NCI-H2171 (cell line): ENCODE results near the gene ADAMTSL2.
"Not testable (repeated sequence)": the region's sequence is repeated elsewhere in the genome, so short reads cannot be mapped to it uniquely, and the experiment has no call there.

ENCODE experiments used
- DNase-seq: peaks from one replicate; lab custom pipeline; 2025; lab: John Stamatoyannopoulos, UW

Gene ADAMTSL2

DNA sequence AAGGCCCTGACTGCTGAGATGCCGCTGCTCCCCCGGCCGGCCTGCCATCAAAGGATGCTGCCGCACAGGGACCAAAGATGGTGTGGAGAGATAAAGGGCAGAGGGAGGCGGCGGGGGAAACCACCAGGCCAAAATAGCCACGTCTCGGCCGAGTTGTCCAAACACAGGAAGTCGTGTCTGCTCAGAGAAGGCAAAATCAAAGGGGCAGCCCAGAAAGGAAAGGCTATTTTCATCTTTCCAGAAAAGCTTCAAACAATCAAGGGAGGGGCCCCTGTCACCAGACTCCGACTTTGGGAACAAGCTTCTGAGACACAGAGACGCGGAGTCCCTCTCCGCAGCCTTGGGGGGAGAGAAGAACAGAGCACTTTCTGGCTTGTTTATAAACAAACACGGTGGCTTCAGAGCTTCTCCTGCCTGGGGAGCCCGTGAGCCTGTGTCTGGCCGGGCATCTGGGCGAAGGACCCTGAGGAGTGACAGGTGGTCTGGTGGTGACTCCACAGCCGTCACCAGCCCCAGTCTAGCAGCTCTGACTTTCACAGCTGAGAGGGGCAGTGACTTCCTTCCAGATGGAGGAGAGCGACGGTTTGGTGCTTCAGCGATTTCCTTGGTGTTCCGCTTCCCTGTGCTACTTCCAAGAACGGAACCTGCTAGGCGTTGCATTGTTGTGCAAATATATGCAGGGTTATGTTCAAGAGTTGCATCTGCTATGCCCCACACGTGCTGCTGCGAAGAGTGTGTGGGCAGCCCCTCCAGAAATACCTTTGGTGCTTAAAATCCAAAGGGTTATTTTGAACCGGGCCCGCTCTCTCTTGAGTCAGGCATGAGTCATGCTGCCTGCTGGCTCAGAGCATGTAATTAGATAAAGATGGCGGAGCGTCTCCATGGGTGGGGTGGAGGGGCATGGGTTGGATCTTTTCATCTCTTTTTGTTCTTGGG is 24.0 kb downstream of the ADAMTSL2 start:
- no peak for DNase-seq

DNA sequence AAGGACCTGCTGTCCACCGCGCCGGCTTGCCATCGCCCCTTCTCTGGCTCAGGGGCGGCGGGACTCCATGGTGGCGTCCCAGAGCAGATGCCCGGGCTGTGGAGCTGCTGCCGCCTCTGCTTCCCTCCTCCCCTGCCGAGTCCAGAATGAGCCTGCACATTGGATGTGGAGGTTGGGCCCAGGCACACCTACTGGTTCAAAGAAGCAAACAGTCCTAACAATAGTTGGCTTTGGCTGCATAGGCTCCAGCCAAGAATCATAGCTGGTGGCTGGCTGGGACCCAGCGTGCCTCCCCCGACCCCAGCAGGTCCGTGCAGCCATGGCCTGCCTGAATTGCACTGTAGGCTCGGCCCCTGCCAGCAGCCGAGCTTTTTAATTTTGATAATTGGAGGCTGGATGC is 25.8 kb downstream of the ADAMTSL2 start:
- DNase-seq = no peak

DNA sequence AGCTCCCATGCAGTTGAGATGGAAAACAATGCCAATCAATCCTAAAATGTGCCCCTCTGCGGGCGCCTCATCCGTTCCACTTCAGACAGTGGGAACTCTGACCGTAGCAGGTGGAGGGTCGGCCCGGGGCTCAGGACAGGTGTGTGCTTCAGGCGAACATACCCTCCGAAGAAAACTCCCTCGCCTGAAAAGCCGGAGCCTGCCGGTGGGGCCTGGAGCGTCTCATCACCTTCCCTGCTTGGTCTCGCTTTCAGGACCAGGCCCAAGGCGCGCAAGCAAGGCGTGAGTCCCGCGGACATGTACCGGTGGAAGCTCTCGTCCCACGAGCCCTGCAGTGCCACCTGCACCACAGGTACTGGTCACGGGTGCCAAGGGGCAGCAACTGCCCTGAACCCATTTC is 26.4 kb downstream of the ADAMTSL2 start:
- DNase-seq = no peak

DNA sequence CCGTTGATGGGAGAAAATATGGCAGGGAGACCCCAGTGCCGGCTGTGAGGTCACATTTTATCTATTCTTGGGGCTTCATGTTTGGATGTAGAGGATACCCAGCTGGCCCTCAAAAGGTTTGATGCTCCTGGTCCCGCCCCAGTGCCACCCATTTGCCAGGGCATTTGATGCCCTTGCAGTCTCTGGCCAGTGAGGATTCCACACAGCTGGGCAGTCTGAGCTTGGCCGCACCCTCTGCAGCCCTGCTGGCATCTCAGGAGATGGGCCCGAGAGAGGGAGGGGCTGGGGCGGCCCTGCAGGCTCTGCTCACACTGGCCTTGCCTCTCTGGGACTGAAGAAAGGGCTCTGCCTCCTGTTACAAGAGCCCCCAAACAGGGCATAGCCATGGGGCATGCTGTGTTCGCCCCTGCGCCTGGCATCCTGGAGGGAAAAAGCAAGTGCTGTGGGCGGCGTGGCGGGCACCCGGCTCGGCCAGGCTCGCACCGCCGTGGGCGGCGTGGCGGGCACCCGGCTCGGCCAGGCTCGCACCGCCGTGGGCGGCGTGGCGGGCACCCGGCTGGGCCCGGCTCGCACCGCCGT is 27.6 kb downstream of the ADAMTSL2 start:
- DNase-seq = no peak

DNA sequence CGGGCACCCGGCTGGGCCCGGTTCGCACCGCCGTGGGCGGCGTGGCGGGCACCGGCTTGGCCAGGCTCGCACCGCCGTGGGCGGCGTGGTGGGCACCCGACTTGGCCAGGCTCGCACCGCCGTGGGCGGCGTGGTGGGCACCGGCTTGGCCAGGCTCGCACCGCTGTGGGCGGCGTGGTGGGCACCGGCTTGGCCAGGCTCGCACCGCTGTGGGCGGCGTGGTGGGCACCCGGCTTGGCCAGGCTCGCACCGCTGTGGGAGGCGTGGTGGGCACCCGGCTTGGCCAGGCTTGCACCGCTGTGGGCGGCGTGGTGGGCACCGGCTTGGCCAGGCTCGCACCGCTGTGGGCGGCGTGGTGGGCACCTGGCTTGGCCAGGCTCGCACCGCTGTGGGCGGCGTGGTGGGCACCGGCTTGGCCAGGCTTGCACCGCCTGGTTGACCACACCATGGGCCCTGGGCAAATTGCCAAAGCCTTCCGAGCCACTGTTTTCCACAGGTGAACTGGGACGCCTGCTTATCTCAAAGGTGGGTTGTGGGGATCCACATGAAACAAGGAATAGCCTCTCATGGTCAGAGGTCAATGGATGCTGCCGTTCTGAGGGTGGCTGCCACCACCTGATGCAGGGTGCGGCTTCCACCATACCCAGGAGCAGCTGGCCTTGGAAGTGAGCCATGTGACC is 28.2 kb downstream of the ADAMTSL2 start:
- DNase-seq = no peak

DNA sequence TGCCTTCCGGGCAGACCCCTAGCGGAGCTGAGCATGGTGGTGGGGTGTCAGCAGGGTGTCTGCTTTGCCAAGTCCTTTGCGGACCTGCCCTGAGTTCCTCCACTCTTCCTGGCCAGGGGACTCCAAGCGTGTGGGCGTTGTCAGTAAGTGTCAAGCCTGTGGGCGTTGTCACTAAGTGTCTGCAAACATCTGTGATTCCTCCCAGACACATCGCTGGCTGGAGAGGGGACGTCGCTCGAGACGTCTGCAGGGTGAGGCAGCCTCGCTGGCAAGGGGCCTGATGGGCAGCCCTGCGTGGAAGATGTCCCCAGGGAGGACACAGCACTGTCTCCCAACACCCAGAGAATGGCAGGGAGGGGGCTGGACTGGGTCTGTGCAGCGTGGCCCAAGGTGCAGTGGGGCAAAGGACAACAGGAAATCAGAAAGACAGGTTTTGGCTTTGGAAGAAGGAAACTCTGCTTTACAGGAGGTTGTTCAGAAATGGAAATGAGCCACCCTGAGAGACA is 28.8 kb downstream of the ADAMTSL2 start:
- DNase-seq = peak; percentile 34

DNA sequence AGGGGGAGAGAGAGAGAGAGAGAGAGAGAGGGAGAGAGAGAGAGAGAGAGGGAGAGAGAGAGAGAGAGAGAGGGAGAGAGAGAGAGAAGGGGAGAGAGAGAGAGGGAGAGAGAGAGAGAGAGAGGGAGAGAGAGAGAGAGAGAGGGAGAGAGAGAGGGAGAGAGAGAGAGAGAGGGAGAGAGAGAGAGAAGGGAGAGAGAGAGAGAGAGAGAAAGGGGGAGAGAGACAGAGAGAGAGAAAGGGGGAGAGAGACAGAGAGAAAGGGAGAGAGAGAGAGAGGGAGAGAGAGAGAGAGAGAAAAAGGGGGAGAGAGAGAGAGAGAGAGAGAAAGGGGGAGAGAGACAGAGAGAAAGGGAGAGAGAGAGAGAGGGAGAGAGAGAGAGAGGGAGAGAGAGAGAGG is 29.3 kb downstream of the ADAMTSL2 start:
- not testable (repeated sequence) for DNase-seq

DNA sequence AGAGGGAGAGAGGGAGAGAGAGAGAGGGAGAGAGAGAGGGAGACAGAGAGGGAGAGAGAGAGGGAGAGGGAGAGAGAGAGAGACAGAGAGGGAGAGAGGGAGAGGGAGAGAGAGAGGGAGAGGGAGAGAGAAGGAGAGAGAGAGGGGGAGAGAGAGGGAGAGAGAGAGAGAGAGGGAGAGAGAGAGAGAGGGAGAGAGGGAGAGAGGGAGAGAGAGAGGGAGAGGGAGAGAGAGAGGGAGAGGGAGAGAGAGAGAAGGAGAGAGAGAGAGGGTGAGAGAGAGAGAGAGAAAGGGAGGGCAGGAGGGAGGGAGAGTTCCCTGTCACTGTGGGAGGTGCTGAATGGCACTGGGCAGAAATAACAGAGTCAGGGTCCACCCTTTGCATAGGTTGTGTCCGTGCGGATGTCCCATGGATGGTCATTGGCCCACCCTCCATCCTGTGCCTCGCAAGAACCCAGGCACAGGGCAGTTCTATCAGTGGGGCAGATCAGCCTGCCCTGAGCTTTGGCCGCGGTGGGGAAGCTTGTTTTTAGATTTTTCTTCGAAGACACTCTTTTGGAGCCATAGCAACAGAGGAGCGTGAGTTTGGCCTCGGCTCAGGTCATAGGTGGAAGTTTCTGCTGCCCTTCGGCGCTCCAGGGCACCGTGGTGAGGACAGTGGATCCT is 30.1 kb downstream of the ADAMTSL2 start:
- DNase-seq = no peak

DNA sequence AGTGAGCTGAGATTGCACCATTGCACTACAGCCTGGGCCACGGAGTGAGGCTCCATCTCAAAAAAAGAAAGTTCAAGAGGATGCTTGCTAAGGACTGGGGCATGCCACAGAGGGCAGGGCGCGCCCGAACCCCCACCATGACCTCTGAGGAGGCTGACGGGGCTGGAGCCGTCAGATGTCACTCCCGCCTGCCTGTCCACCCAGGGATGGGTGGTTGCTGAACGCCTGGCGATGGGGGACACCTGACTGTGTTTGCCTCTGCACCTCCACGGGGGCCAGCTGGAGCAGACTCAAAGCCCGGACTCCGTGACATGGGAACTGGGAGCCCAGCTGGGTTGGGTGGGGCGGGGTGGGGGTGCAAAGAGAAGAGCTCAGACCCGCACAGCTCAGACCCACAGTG is 31.9 kb downstream of the ADAMTSL2 start:
- DNase-seq = no peak

DNA sequence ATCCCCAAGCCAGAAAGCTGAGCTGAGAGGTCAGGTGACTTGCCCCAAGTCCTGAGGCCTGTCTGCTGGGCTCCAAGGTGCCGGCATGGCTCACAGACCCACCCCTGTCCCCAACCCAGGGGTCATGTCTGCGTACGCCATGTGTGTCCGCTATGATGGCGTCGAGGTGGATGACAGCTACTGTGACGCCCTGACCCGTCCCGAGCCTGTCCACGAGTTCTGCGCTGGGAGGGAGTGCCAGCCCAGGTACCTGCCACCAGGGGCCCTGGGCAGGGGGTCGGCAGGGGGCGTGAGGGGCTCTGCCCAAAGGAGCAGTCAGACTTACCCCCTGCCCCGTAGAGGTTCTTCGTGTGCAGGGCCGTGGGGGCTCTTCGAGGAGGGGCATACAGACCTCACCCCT is 32.3 kb downstream of the ADAMTSL2 start:
- no peak for DNase-seq

DNA sequence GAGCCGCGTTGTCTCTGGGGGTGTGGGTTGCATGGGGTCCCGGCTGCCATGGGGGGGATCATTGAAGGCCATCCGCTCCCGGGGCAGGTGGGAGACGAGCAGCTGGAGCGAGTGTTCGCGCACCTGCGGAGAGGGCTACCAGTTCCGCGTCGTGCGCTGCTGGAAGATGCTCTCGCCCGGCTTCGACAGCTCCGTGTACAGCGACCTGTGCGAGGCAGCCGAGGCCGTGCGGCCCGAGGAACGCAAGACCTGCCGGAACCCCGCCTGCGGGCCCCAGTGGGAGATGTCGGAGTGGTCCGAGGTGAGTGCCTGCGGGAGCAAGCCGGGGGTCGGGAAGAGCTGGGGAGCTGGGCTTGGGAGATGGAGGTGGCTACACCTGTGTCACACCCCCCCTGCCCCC is 33.7 kb downstream of the ADAMTSL2 start:
- no peak for DNase-seq

DNA sequence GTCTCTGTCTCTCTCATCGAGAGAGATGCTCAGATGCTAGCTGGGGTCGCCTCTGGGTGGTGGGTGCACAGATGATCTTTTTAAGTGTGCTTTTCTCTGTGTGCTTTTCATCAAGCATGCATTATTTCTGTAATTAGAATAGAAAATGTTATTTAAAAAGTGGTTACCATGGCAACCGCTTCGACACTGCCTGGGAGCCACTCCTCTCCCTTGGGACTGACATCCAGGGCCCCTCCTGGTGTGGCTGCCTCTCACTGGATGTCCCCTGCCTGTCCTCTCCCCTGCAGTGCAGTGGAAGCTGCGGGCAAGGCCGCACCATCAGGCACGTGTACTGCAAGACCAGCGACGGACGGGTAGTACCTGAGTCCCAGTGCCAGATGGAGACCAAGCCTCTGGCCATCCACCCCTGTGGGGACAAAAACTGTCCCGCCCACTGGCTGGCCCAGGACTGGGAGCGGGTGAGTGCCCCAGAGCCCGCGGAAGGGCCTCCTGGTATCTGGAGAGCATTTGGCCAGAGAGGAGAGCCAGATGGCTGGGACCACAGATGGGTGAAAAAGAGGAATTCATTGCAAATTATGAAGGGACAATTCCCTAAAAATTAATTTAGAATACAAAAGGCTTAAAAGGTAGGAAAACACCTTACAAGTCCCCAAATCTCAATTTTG is 34.7 kb downstream of the ADAMTSL2 start:
- no peak for DNase-seq

DNA sequence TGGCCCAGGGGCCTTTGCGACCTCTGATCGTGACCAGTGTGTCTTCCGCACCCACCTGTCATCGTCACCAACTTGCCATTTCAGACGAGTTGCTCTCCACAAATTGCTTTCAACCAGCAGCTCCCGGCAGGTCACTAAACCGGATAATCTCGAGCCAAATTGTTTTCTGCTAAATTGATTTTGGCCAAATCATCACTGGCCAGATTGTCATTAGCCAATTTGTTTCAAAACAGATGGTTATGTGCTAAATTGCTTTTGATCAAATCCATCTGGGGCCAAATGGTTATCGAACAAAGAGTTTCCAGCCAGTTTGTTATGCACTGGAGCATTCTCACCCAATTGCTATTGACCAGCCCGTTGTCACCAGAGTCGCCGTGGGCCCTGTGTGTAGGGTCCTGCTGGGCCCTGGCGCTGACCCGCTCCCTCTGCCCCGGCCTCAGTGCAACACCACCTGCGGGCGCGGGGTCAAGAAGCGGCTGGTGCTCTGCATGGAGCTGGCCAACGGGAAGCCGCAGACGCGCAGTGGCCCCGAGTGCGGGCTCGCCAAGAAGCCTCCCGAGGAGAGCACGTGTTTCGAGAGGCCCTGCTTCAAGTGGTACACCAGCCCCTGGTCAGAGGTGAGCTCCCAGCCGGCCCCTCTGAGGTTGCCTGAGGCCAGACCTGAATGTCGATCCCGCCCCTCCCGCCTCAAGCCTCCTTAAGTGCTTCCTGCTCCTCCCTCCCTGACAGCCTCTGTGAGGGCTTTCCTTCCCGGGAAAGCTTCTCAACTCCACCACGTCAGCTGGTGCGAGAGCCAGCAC is 35.6 kb downstream of the ADAMTSL2 start:
- no peak for DNase-seq

DNA sequence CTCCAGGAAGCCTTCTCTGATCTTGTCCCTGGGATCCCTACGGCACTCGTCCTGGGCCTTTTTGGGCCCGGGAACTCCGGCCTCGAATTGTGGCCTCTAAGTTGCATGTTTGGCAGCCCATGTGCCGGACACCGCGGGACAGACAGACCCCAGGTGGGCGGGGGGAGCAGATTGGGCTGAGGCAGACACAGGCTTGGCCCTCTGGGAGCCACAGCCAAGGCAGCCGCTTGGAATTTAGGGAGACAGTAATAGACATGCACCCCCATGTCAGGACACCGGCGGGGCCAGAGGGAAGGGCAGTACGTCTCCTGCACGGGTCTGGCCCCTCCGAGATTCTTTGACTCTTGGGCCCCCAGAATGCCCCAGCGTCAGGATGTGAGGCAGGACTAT is 36.2 kb downstream of the ADAMTSL2 start:
- no peak for DNase-seq

DNA sequence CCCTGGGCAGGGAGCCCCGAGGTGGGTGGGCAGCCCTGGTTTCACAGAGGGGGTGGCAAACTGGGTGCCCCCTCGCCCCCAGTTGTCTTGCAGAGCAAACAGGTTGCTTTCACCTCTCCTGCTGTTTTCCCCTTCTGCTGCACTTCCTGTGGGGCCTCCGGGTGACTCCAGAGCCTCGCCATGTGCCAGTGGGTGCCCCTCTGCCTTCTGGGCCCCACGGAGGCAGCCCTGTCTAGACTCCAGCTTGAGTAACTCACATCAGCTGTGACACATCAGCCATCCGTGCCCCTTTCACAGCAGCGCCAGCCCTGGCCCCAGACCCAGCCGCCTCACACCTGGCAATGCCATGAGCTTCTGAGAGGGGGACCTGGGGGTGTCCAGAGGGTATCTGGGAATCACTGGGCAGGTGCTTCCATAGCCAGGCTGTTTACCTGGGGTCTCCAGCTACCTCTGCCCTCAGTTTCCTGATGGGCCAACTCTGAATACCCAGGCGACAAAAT is 36.9 kb downstream of the ADAMTSL2 start:
- DNase-seq = no peak

DNA sequence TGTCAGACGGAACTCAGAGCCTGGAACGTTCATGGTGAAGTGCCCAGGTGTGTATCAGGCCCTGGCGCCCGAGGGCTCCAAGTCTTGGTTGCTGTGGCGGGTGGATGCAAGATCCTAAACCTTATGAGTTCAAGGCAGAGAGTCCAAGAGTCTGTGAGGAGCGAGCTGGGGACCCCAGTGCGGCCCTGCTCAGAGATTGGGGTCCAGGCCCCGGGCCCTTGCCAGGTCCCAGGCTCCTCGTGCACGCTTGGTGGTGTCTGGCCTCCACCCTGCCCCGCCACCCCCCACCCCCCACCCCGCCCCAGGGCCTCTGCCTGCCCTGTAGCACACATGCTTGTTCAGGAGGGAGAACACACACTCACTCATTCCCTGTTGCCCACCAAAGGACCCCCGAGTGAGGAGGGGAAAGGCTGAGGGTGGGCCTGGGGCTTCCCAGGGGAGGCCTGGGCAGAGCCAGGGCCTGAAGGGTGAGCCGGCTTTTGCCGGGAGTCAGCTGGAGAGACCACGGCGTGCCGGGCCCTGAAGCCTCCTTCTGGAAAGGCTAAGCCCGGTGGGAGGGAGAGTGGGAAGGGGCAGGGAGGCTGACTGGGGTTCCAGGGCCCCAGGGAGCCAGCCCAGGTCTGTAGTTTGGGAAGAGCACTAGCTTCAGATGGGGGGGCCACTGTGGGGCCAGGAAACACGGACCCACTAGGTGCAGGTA is 37.5 kb downstream of the ADAMTSL2 start:
- no peak for DNase-seq

DNA sequence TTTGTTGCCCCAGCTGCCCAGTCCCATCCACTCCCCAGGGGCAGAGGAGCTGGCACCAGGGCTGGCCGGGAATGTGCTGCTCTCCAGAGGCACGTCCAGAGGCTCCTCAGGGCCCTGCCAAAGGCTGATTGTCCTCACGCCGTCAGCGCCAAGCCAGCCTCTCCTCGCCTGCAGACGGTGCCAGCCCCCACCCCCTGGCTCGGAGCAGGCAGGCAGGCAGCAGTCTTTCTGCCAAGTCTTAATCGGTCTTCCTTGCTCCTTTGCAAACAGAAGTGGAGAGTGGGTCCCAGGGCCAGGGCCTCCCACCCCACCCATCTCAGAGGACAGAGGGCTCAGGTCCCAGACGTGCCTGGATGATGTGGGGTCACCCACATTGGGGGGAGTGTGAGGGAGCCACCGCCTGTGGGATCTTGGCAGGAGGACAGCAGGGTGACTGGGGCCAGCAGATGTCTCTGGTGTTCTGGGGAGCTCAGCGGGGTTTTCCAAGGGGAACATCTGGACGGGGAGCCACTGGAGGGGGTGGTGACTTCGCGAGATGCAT is 38.4 kb downstream of the ADAMTSL2 start:
- peak; percentile 50 for DNase-seq

DNA sequence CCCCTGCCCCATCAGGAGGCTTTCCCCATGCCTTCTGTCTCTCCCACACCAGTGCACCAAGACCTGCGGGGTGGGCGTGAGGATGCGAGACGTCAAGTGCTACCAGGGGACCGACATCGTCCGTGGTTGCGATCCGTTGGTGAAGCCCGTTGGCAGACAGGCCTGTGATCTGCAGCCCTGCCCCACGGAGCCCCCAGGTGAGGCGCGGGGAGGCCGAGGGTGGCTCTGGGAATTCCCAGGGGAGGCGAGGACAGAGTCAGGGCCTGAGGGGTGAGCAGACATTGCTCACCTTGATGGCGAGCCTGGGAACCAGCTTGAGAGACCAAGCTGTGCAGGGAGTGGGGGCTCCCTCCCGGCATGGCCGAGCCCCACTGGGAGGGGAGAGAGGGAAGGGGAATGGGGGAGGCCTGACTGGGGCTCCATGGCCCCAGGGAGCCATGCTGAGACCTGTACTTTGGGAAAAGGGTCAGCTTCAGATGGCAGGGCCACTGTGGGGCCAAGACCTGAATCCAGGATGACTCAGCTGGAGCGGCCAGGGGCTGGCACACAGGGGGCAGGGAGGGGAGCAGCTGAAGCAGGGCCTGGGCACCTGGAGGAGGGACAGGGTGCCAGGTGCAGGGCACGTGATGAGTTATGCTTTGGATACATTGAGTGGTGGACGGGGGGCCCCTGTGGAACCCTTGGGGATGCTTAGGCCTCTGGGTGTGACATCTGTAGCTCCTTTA is 39.4 kb downstream of the ADAMTSL2 start:
- DNase-seq = no peak

DNA sequence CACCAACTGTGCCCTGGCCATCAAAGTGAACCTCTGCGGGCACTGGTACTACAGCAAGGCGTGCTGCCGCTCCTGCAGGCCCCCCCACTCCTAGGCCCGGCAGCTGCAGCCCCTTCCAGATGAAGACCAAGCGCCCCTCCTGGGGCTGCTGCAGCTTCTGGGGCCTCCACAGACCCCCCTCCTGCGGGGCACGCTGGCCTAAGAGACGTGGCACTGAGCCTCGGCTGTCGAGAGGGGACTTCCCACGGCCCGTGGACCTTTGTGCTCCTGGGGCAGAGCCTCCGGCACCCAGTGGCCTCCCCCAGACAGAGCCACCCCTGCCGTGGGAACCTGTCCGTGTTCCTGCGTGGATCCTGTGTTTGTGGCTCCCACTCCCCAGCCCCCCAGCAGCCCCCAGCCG is 40.3 kb downstream of the ADAMTSL2 start:
- DNase-seq = no peak
